Stomach (tissue), 4 donors: ENCODE results near the gene EPHB1.

ENCODE experiments used
- EP300 ChIP-seq: sonication (generic); formaldehyde crosslinking; IDR thresholded peaks from one replicate; pipeline ENCODE4 v1.6.1; 2017; ENCODE audit warnings: antibody characterized with exemption
- POLR2A ChIP-seq, 4 donors: fragments of 450-650 bp; IDR thresholded peaks; one replicate each; pipeline ENCODE4 v1.6.1; 2016; ENCODE audit warnings: antibody characterized with exemption in 4 of 4, control low read depth in 2 of 4, mild to moderate bottlenecking in 1 of 4, moderate library complexity in 1 of 4
- POLR2AphosphoS5 ChIP-seq, 3 donors: sonication (generic); formaldehyde crosslinking; IDR thresholded peaks; one replicate each; pipeline ENCODE4 v1.6.1; 2016; ENCODE audit warnings: antibody characterized with exemption in 3 of 3
- TF ChIP-seq, protein P1 (sequence below), 7 experiments: fragments of 450-650 bp in 4 of 7; fragments of 200-600 bp in 3 of 7; sonication (generic) in 3 of 7; IDR thresholded peaks; one replicate each; pipeline ENCODE4 v1.5.1; 2016 to 2019; ENCODE audit warnings: antibody characterized with exemption in 7 of 7, control low read depth in 2 of 7, mild to moderate bottlenecking in 1 of 7

- TF ChIP-seq, protein P1, sequence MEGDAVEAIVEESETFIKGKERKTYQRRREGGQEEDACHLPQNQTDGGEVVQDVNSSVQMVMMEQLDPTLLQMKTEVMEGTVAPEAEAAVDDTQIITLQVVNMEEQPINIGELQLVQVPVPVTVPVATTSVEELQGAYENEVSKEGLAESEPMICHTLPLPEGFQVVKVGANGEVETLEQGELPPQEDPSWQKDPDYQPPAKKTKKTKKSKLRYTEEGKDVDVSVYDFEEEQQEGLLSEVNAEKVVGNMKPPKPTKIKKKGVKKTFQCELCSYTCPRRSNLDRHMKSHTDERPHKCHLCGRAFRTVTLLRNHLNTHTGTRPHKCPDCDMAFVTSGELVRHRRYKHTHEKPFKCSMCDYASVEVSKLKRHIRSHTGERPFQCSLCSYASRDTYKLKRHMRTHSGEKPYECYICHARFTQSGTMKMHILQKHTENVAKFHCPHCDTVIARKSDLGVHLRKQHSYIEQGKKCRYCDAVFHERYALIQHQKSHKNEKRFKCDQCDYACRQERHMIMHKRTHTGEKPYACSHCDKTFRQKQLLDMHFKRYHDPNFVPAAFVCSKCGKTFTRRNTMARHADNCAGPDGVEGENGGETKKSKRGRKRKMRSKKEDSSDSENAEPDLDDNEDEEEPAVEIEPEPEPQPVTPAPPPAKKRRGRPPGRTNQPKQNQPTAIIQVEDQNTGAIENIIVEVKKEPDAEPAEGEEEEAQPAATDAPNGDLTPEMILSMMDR (IDR thresholded peaks at IDR 0.05): no peak
- no peak for TF ChIP-seq POLR2A (IDR thresholded peaks at IDR 0.05)
- no peak for TF ChIP-seq EP300
- TF ChIP-seq POLR2AphosphoS5 (IDR thresholded peaks at IDR 0.05): no peak
These were observed 68.9 kb downstream of the EPHB1 start for GRCh38 chr3:134863915-134864314.
